HG03469 (cell line): ENCODE measurements around the gene IL18RAP.
A peak's percentile ranks its signal among the peaks of the same experiment; 100 is the strongest.

ENCODE experiments used
- ATAC-seq: cut with Tn5 transposase; IDR thresholded peaks from one replicate; pipeline ENCODE4 v1.9.1; 2021; ENCODE audit warnings: mild to moderate bottlenecking, moderate library complexity, moderate number of reproducible peaks; ENCODE audit not compliant: unreplicated experiment

IL18RAP gene

GRCh38 chr2:102451968-102452367, 29.0 kb downstream of the IL18RAP start:
- ATAC-seq = no peak

GRCh38 chr2:102453501-102453900, 30.5 kb downstream of the IL18RAP start:
- no peak for ATAC-seq

- ATAC-seq = no peak
Observed at GRCh38 chr2:102455061-102455670, 32.2 kb downstream of the IL18RAP start.

- no peak for ATAC-seq
Observed at GRCh38 chr2:102460467-102460866, 37.5 kb downstream of the IL18RAP start.

- ATAC-seq = no peak
Observed at GRCh38 chr2:102461188-102461587, 38.2 kb downstream of the IL18RAP start.

- ATAC-seq = no peak
Observed at GRCh38 chr2:102463160-102463559, 40.2 kb downstream of the IL18RAP start.

- ATAC-seq = no peak
Observed at GRCh38 chr2:102470168-102470567, 47.2 kb downstream of the IL18RAP start.

GRCh38 chr2:102473020-102473419, 50.1 kb downstream of the IL18RAP start, which contains the start of gene SLC9A4:
TSS of gene SLC9A4 (plus strand) at chr2:102473226. CDS start at chr2:102473760, 534 bp downstream.
- ATAC-seq = peak; percentile 46

GRCh38 chr2:102473631-102474030, 50.7 kb downstream of the IL18RAP start:
- no peak for ATAC-seq

- no peak for ATAC-seq
Observed at GRCh38 chr2:102474785-102475184, 51.8 kb downstream of the IL18RAP start.

- ATAC-seq = no peak
Observed at GRCh38 chr2:102478686-102479470, 55.9 kb downstream of the IL18RAP start.

- no peak for ATAC-seq
Observed at GRCh38 chr2:102480285-102481195, 57.6 kb downstream of the IL18RAP start.

- ATAC-seq = no peak
Observed at GRCh38 chr2:102481931-102482330, 59.0 kb downstream of the IL18RAP start.

GRCh38 chr2:102483086-102483485, 60.1 kb downstream of the IL18RAP start:
- ATAC-seq = no peak

GRCh38 chr2:102484310-102485061, 61.5 kb downstream of the IL18RAP start:
- ATAC-seq = no peak

- ATAC-seq = no peak
Observed at GRCh38 chr2:102485147-102485785, 62.3 kb downstream of the IL18RAP start.

GRCh38 chr2:102486941-102487702, 64.2 kb downstream of the IL18RAP start:
- ATAC-seq = no peak

GRCh38 chr2:102487761-102488462, 65.0 kb downstream of the IL18RAP start:
- no peak for ATAC-seq

GRCh38 chr2:102489646-102490045, 66.7 kb downstream of the IL18RAP start:
- ATAC-seq = no peak
